ENCODE measurements around the gene MPZL2. TPM values are rescaled to one million over a fixed set of nuclear protein-coding genes. Genes with fewer than 3 reads are reported as not detected.

MPZL2 gene
- total and polyA plus RNA-seq, 2 donors from 2014 or later = 16.8 to 111 TPM

GRCh38 chr11:118212131-118212725 is 51.9 kb downstream of the MPZL2 start:
- intact Hi-C loops (cut with DNase I) = no loop called here

GRCh38 chr11:118211006-118211405 is 53.1 kb downstream of the MPZL2 start:
- no peak overlapping the region for H3K4me3 ChIP-seq (ENCODE audit: low read length in 3 of 3)
- no peaks in the 10 kb centered on the region for H3K27me3 ChIP-seq (ENCODE audit: control insufficient read depth, insufficient read depth, low read length)
- peaks cover 0 to 9% (median 0%) of the 10 kb centered on the region in 3 donors for H3K4me1 ChIP-seq (ENCODE audit: control insufficient read depth in 2 of 3, insufficient read depth in 2 of 3, low read depth in 1 of 3, low read length in 3 of 3)
- no peaks in the 10 kb centered on the region for H3K36me3 ChIP-seq (ENCODE audit: control insufficient read depth in 2 of 3, insufficient read depth in 3 of 3, low read length in 3 of 3)
- no peak for DNase-seq
- FAIRE-seq = no peak
- H3K9me3 ChIP-seq (ENCODE audit: control insufficient read depth in 2 of 3, insufficient read depth in 1 of 3, low read length in 3 of 3) = no peaks in the 10 kb centered on the region
- H3K9ac ChIP-seq (ENCODE audit: low read length in 3 of 3) = no peak overlapping the region
- intact Hi-C loops (cut with DNase I) = no loop called here
- no peak for TF ChIP-seq CTCF (IDR thresholded peaks at IDR 0.05; ENCODE audit: borderline replicate concordance, extremely low read depth, insufficient read depth)
- H3K27ac ChIP-seq (ENCODE audit: low read depth in 2 of 2, low read length in 2 of 2) = no peak overlapping the region

More at GRCh38 chr11:118212131-118212725, 51.9 kb downstream of the MPZL2 start:
- no peak overlapping the region for H3K27ac ChIP-seq (ENCODE audit: low read depth in 2 of 2, low read length in 2 of 2)
- TF ChIP-seq CTCF (IDR thresholded peaks at IDR 0.05; ENCODE audit: borderline replicate concordance, extremely low read depth, insufficient read depth) = no peak
- H3K9me3 ChIP-seq (ENCODE audit: control insufficient read depth in 2 of 3, insufficient read depth in 1 of 3, low read length in 3 of 3) = no peaks in the 10 kb centered on the region
- DNase-seq = no peak
- H3K36me3 ChIP-seq (ENCODE audit: control insufficient read depth in 2 of 3, insufficient read depth in 3 of 3, low read length in 3 of 3) = no peaks in the 10 kb centered on the region
- H3K4me1 ChIP-seq (ENCODE audit: control insufficient read depth in 2 of 3, insufficient read depth in 2 of 3, low read depth in 1 of 3, low read length in 3 of 3) = no peaks in the 10 kb centered on the region
- no peak overlapping the region for H3K4me3 ChIP-seq (ENCODE audit: low read length in 3 of 3)
- FAIRE-seq = no peak
- H3K27me3 ChIP-seq (ENCODE audit: control insufficient read depth, insufficient read depth, low read length) = no peaks in the 10 kb centered on the region
- H3K9ac ChIP-seq (ENCODE audit: low read length in 3 of 3) = no peak overlapping the region

- DNase-seq (no peak), FAIRE-seq (no peak)
- TF ChIP-seq CTCF (IDR thresholded peaks at IDR 0.05; ENCODE audit: borderline replicate concordance, extremely low read depth, insufficient read depth) = no peak
- H3K27ac ChIP-seq (ENCODE audit: low read depth in 2 of 2, low read length in 2 of 2) = no peak overlapping the region
- intact Hi-C loops (cut with DNase I) = no loop called here
- no peak overlapping the region for H3K9ac ChIP-seq (ENCODE audit: low read length in 3 of 3)
- no peak overlapping the region for H3K4me3 ChIP-seq (ENCODE audit: low read length in 3 of 3)
- no peaks in the 10 kb centered on the region for H3K9me3 ChIP-seq (ENCODE audit: control insufficient read depth in 2 of 3, insufficient read depth in 1 of 3, low read length in 3 of 3)
- H3K4me1 ChIP-seq (ENCODE audit: control insufficient read depth in 2 of 3, insufficient read depth in 2 of 3, low read depth in 1 of 3, low read length in 3 of 3) = peaks cover 0 to 9% (median 0%) of the 10 kb centered on the region in 3 donors
- peaks cover 2% of the 10 kb centered on the region for H3K27me3 ChIP-seq (ENCODE audit: control insufficient read depth, insufficient read depth, low read length)
- no peaks in the 10 kb centered on the region for H3K36me3 ChIP-seq (ENCODE audit: control insufficient read depth in 2 of 3, insufficient read depth in 3 of 3, low read length in 3 of 3)
These were observed 53.8 kb downstream of the MPZL2 start for GRCh38 chr11:118210323-118210722.

- TF ChIP-seq CTCF (IDR thresholded peaks at IDR 0.05; ENCODE audit: borderline replicate concordance, extremely low read depth, insufficient read depth) = no peak
- Histone ChIP-seq H3K4me1 (ENCODE audit: control insufficient read depth in 2 of 3, insufficient read depth in 2 of 3, low read depth in 1 of 3, low read length in 3 of 3) (peaks cover 0 to 9% (median 0%) of the 10 kb centered on the region in 3 donors), H3K4me3 (ENCODE audit: low read length in 3 of 3) (no peak overlapping the region), H3K27me3 (ENCODE audit: control insufficient read depth, insufficient read depth, low read length) (peaks cover 2% of the 10 kb centered on the region), H3K9me3 (ENCODE audit: control insufficient read depth in 2 of 3, insufficient read depth in 1 of 3, low read length in 3 of 3) (no peaks in the 10 kb centered on the region), H3K36me3 (ENCODE audit: control insufficient read depth in 2 of 3, insufficient read depth in 3 of 3, low read length in 3 of 3) (no peaks in the 10 kb centered on the region), H3K9ac (ENCODE audit: low read length in 3 of 3) (no peak overlapping the region), H3K27ac (ENCODE audit: low read depth in 2 of 2, low read length in 2 of 2) (no peak overlapping the region)
- intact Hi-C loops (cut with DNase I) = no loop called here
- DNase-seq (no peak), FAIRE-seq (no peak)
These were observed 55.1 kb downstream of the MPZL2 start for GRCh38 chr11:118209033-118209432.

All from kidney (tissue), 14 donors.